Stimulated activated naive CD8-positive, alpha-beta T cell treated with anti-CD3 and anti-CD28 coated beads, Interleukin-15, amount 100 ng/mL, for 72 hours (primary cell): Measurements from ENCODE around the gene TTC28.
"Not testable (repeated sequence)": the region's sequence is repeated elsewhere in the genome, so short reads cannot be mapped to it uniquely, and the experiment has no call there.

Experiments
- ATAC-seq: fragments of 150-1000 bp; cut with Tn5 transposase; 2 replicates; pipeline ENCODE4 v1.10.0; 2021; ENCODE audit warnings: mild to moderate bottlenecking, moderate library complexity
- DNase-seq, 2 donors: peaks; one replicate each; pipeline ENCODE4 v3.0.0; 2021 to 2022
- H3K27ac Mint-ChIP-seq, 2 donors: one replicate each; pipeline ENCODE4 v1.8.0; 2022; ENCODE audit warnings: mild to moderate bottlenecking in 2 of 2, mixed read lengths in 2 of 2, moderate library complexity in 2 of 2
- H3K27me3 Mint-ChIP-seq: one replicate; pipeline ENCODE4 v1.8.0; 2022; ENCODE audit warnings: mixed read lengths
- H3K4me1 Mint-ChIP-seq: one replicate; pipeline ENCODE4 v1.8.0; 2022; ENCODE audit warnings: mild to moderate bottlenecking, mixed read lengths
- H3K4me3 Mint-ChIP-seq, 2 donors: one replicate each; pipeline ENCODE4 v1.8.0; 2022; ENCODE audit warnings: mild to moderate bottlenecking in 2 of 2, mixed read lengths in 2 of 2, moderate library complexity in 1 of 2
- H3K9me3 Mint-ChIP-seq, 2 donors: one replicate each; pipeline ENCODE4 v1.8.0; 2022; ENCODE audit warnings: mixed read lengths in 2 of 2

TTC28 gene

DNA sequence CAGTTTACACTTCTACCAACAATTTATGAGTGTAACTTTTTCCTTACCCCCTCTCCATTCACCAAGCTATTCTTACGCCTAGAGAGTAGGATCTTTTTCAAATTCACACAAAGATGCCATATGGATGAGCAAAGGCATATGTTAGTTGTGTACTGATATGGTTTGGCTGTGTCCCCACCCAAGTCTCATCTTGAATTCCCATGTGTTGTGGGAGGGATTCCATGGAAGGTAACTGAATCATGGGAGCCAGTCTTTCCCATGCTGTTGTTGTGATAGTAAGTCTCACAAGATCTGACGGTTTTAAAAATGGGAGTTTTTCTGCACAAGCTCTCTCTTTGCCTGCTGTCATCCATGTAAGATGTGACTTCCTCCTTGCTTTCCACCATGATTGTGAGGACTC lies 40.3 kb downstream of the TTC28 start:
- no peaks in the 10 kb centered on the region for H3K9me3 Mint-ChIP-seq
- ATAC-seq: no peak
- DNase-seq: no peak
- no peak overlapping the region for H3K27ac Mint-ChIP-seq
- H3K27me3 Mint-ChIP-seq: peaks cover 28% of the 10 kb centered on the region
- H3K4me3 Mint-ChIP-seq: no peak overlapping the region
- H3K4me1 Mint-ChIP-seq: no peaks in the 10 kb centered on the region

DNA sequence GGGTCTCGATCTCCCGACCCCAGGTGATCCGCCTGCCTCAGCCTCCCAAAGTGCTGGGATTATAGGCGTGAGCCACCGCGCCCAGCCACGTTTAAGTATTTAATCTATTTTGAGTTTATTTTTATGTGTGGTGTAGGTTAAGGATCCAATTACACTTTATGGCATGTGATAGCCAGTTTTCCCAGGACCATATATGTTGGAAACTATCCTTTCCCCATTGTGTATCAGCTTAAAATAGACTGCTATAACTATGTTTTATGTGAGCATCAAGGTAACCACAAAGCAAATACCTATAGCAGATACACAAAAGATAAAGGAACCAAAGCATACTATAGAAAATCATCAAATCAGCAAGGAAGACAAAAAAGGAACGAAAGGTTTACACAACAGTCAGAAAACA lies 42.4 kb downstream of the TTC28 start:
- no peaks in the 10 kb centered on the region for H3K9me3 Mint-ChIP-seq
- no peak overlapping the region for H3K27ac Mint-ChIP-seq
- ATAC-seq: no peak
- no peak for DNase-seq
- no peaks in the 10 kb centered on the region for H3K4me1 Mint-ChIP-seq
- no peak overlapping the region for H3K4me3 Mint-ChIP-seq
- peaks cover 23% of the 10 kb centered on the region for H3K27me3 Mint-ChIP-seq

DNA sequence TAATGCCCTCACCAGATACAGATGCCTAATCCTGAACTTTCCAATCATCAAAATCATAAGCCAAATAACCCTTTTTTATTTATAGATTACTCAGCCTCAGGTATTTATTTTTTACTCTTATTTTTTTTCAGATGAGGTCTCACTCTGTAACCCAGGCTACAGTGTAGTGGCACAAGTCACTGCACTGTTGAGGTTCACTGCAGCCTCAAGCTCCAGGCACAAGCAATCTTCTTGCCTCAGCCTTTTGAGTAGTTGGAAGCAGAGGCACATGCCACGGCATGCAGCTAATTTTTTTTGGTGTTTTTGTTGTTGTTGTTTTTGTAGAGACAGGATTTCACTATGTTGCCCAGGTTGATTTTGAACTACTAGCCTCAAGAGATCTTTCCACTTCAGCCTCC lies 49.5 kb downstream of the TTC28 start:
- peak overlapping the region in 1 of 2 donors; percentile 61 for H3K27ac Mint-ChIP-seq
- H3K4me3 Mint-ChIP-seq: no peak overlapping the region
- DNase-seq (no peak), ATAC-seq (no peak)
- H3K4me1 Mint-ChIP-seq: no peaks in the 10 kb centered on the region
- H3K27me3 Mint-ChIP-seq: peaks cover 28% of the 10 kb centered on the region
- no peaks in the 10 kb centered on the region for H3K9me3 Mint-ChIP-seq

DNA sequence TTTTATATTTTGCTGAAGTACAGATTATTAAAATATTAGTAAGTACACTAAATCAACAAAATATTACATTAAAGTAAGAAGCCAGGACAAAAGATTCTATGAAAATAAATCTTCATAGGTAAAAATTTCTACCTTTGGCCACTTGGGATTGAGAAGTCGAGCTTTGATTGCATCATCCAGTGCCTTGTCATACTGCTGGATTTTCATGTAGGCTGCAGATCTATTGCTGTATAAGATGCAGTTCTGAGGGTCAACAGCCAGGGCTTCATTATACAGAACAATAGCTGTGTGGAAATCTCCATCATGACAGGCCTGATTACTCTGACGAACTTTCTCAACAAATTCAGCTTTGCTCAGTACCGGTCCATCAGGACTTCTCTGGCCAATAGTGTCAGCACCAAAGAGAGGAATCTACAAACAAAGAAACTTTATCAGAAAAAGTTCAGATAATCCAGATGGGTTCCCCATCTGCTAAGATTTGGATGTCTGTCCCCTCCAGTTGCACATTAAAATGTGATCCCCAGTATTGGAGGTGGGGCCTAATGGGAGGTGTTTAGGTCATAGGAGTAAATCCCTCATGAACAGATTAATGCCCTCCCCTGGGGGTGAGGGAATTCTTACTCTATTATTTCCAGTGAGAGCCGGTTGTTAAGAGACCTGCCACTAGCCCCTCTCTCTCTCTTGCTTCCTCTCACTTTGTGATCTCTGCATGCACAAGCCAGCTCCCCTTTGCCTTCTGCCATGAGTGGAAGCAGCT lies 50.0 kb downstream of the TTC28 start:
- DNase-seq (no peak), ATAC-seq (no peak)
- no peak overlapping the region for H3K4me3 Mint-ChIP-seq
- H3K9me3 Mint-ChIP-seq: no peaks in the 10 kb centered on the region
- no peak overlapping the region for H3K27ac Mint-ChIP-seq
- H3K27me3 Mint-ChIP-seq: peaks cover 34% of the 10 kb centered on the region
- H3K4me1 Mint-ChIP-seq: no peaks in the 10 kb centered on the region

DNA sequence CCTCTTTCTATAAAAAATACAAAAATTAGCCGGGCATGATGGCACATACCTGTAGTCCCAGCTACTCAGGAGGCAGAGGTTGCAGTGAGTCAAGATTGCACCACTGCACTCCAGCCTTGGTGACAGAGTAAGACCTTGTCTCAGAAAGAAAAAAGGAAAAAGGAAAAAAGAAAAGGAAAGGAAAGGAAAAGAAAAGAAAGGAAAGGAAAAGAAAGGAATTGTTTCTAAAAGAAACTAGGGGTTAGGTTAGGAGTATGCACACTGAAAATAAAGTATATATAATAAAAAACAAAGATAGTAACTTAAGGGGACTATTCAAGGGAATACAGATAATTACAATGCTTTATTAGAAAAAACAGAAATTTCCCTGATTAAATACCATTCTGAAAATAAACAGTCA lies 50.9 kb downstream of the TTC28 start:
- peaks cover 42% of the 10 kb centered on the region for H3K27me3 Mint-ChIP-seq
- no peak overlapping the region for H3K27ac Mint-ChIP-seq
- no peaks in the 10 kb centered on the region for H3K9me3 Mint-ChIP-seq
- DNase-seq (no peak), ATAC-seq (no peak)
- H3K4me1 Mint-ChIP-seq: no peaks in the 10 kb centered on the region
- H3K4me3 Mint-ChIP-seq: no peak overlapping the region

DNA sequence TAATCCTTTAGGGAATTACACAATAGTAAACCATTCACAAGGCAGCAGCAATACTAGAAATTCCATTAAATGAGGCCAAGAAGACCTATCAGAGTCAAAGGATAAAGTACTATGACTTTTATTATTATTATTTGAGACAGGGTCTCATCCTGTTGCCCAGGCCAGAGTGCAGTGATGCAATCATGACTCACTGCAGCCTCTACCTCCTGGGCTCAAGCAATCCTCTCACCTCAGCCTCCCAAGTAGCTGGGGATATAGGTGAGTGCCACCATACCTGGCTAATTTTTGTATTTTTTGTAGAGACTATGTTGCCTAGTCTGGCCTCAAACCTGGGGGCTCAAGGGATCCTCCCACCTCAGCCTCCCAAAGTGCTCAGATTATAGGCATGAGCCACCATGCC lies 51.8 kb downstream of the TTC28 start:
- ATAC-seq (no peak), DNase-seq (no peak)
- Mint-ChIP-seq H3K4me1 (no peaks in the 10 kb centered on the region), H3K27me3 (peaks cover 47% of the 10 kb centered on the region), H3K9me3 (no peaks in the 10 kb centered on the region), H3K27ac (no peak overlapping the region), H3K4me3 (no peak overlapping the region)

DNA sequence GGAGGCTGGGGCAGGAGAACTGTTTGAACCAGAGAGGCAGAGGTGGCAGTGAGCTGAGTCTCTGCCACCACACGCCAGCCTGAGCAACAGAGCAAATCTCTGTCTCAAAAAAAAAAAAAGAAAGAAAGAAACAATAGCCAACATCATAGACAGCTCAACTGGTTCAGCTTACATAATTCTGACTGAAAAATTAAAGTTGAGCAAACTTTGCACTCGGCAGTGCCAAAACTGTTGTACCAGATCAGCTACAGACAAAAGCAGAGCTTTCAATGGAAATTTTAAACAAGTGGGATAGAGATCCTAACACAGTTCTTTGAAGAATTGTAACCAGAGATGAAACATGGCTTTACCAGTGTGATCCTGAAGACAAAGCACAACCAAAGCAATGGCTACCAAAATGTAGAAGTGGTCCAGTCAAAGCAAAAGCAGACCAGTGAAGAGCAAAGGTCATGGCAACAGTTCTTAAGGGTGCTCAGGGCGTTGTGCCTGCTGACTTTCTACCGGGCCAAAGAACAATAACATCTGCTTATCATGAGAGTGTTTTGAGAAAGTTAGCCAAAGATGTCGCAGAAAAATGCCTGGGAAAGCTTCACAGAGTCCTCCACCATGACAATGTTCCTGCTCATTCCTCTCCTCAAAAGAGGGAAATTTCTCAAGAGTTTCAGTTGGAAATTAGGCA lies 59.3 kb downstream of the TTC28 start:
- no peaks in the 10 kb centered on the region for H3K4me1 Mint-ChIP-seq
- no peak overlapping the region for H3K4me3 Mint-ChIP-seq
- ATAC-seq (no peak), DNase-seq (no peak)
- no peak overlapping the region for H3K27ac Mint-ChIP-seq
- H3K9me3 Mint-ChIP-seq: no peaks in the 10 kb centered on the region
- peaks cover 67% of the 10 kb centered on the region for H3K27me3 Mint-ChIP-seq

DNA sequence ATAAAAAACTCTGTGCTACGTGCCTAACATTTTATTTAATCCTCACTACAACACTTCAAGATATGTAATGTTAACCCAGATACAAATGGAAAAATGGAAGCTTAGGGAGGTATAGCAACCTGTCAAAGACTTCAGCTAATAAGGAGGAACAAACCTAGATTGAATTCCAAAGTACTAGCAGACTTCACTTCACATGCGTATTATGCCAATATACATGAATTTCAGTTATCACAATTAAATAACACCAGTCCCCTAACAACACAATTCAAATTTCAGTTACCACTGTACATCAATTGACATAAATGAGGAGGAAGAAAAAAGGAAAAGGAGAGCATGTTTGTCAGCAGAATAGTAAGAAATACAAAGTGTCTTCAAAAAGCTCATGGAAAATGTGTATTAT lies 60.4 kb downstream of the TTC28 start:
- DNase-seq (no peak), ATAC-seq (no peak)
- Mint-ChIP-seq H3K4me3 (no peak overlapping the region), H3K27ac (no peak overlapping the region), H3K9me3 (no peaks in the 10 kb centered on the region), H3K27me3 (peaks cover 67% of the 10 kb centered on the region), H3K4me1 (no peaks in the 10 kb centered on the region)

DNA sequence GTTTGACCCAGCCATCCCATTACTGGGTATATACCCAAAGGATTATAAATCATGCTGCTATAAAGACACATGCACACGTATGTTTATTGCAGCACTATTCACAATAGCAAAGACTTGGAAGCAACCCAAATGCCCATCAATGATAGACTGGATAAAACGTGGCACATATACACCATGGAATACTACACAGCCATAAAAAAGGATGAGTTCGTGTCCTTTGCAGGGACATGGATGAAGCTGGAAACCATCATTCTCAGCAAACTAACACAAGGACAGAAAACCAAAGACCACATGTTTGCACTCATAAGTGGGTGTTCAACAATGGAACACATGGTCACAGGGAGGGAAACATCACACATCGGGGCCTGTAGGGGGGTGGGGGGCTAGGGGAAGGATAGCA lies 64.2 kb downstream of the TTC28 start:
- H3K9me3 Mint-ChIP-seq, ATAC-seq, H3K4me1 Mint-ChIP-seq, H3K4me3 Mint-ChIP-seq, DNase-seq, H3K27ac Mint-ChIP-seq: not testable (repeated sequence)
- peaks cover 71% of the 10 kb centered on the region for H3K27me3 Mint-ChIP-seq

DNA sequence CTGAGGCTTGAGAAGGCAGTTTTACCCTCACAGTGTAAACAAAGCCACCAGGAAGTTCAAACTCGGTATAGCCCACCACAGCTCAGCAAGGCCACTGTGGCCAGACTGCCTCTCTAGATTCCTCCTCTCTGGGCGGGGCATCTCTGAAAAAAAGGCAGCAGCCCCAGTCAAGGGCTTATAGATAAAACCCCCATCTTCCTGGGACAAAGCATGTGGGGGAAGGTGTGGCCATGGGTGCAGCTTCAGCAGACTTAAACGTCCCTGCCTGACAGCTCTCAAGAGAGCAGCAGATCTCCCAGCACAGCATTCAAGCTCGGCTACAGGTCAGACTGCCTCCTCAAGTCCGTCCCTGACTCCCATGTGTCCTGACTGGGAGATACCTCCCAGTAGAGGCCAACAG lies 69.7 kb downstream of the TTC28 start:
- H3K4me1 Mint-ChIP-seq: no peaks in the 10 kb centered on the region
- H3K27me3 Mint-ChIP-seq: peaks cover 69% of the 10 kb centered on the region

DNA sequence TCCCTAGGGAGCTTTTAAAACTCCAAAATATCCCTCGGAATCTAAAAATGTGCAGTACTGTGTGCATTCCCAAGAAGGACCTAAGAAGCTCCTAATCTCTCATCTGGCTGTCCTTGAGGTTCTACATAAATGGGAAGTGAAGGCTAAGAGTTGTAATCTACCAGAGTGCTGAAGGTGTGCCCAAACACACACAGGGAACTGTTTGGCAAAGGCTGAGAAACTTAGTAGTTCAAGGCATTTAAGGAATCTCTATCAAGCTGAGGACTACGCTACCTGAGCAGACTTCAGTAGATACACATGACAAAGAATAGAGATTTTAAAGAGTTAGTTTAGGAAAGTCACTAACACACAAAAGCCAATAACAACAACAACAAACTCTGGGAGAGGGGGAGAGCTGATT lies 71.1 kb downstream of the TTC28 start:
- Mint-ChIP-seq H3K4me1 (no peaks in the 10 kb centered on the region), H3K4me3 (no peak overlapping the region), H3K9me3 (no peaks in the 10 kb centered on the region), H3K27me3 (peaks cover 55% of the 10 kb centered on the region), H3K27ac (no peak overlapping the region)
- DNase-seq (no peak), ATAC-seq (no peak)

More for the DNA sequence above, 69.7 kb downstream of the TTC28 start:
- ATAC-seq: no peak
- DNase-seq: no peak
- Mint-ChIP-seq H3K4me3 (no peak overlapping the region), H3K27ac (no peak overlapping the region), H3K9me3 (no peaks in the 10 kb centered on the region)

DNA sequence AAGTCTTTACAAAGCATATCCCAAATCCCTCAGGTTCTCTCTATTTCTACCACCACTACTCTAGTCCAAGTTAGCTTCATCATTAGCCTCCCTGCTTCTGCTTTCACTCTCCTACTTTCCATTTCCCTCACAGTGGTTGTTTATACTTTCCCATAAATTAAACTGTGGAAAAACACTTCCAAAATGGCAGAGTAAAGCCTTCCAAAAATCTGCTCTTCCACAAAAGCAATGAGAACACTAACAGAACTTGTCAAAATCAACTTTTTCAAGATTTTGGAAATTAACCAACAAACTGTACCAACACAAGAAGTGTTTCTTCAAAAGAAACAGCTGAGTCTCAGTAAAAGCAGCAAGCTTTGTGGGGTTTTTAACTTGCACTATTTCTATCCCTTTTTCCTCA lies 71.8 kb downstream of the TTC28 start:
- DNase-seq (no peak), ATAC-seq (no peak)
- no peak overlapping the region for H3K4me3 Mint-ChIP-seq
- peaks cover 48% of the 10 kb centered on the region for H3K27me3 Mint-ChIP-seq
- H3K27ac Mint-ChIP-seq: no peak overlapping the region
- H3K9me3 Mint-ChIP-seq: no peaks in the 10 kb centered on the region
- no peaks in the 10 kb centered on the region for H3K4me1 Mint-ChIP-seq

DNA sequence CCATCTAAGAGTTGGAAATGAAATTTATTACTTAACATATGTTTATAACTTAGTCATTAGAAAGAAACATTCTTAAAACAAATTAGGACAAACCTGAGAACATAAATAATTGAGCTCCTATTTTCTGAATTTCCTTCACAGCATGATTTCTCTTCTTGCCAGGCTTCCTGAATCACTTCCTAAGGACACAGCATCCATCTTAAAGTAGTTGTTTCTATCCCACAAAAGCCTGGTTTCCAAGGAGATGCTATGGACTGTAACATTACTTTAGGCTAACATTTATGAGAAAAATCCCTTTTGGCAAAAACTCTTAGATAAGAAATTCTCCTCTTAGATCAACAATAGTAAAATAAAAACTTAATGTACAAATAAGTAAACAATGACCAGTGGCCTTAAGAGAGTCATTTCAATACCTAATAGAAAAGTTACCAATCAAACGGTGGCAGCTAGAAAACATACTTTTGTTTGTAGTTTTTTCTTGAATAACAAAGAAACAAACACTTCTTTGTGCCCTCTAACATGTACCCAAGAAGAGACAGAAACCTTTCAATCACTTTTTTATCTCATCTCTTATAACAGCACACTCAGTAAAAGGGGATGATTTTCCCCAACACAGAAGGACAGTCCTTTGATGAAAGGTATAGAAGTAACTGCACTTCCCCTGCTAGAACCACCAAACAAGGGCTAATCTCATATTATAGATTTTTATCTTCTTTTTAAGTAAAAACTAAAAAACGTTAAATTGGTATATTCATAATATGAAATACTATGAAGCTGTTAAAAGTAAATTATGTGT lies 74.5 kb downstream of the TTC28 start:
- ATAC-seq: no peak
- peaks cover 32% of the 10 kb centered on the region for H3K27me3 Mint-ChIP-seq

DNA sequence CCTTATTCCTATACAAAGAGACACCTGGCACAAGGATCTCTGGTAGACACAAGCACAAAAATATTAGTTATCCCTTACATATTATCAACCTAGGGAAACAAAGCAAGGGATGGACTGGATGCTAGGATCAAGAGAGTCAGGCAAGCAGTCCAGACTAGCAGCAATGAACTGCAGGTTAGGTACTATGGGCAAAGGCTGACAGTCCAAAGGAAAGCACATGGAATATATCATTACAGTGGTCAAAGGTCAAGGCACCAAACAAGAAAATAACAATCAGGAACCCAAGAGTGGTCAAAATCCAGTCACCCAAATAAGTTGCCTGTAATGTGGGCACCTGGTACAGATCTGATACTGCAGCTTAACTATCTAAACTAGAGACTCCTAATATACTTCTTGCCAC lies 77.7 kb downstream of the TTC28 start:
- Mint-ChIP-seq H3K4me3 (no peak overlapping the region), H3K27ac (no peak overlapping the region), H3K9me3 (no peaks in the 10 kb centered on the region), H3K4me1 (no peaks in the 10 kb centered on the region), H3K27me3 (peaks cover 8% of the 10 kb centered on the region)
- no peak for DNase-seq
- ATAC-seq: no peak

More for the DNA sequence above, 74.5 kb downstream of the TTC28 start:
- Mint-ChIP-seq H3K9me3 (no peaks in the 10 kb centered on the region), H3K4me1 (no peaks in the 10 kb centered on the region), H3K4me3 (no peak overlapping the region), H3K27ac (no peak overlapping the region)
- DNase-seq: no peak

DNA sequence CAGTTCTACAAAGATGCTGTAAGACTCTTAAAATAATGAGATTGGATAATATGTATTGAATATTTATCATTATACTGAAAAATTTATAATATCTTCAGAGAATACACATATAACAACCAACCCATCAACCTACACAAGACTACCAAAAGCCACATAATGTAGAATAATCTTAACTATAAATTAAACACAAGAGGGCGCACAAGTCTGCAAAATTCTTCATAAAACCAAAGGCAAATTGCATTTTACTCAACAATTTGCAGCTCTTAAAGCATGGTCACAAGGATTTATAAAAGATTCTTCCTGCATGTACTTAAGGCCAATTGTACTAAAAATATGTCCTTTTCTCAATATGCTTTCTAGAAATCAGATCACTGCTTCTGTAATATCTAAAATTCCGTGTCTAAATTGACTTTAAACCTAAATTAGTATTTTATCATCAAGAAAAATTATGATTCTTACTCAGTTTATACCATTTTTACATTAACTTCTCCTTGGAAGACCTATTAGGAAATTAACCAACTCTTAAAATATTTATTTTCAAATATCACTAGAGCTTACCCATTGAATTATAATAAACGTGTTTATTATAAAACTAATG lies 79.0 kb downstream of the TTC28 start:
- no peak for DNase-seq
- Mint-ChIP-seq H3K27me3 (peaks cover 8% of the 10 kb centered on the region), H3K4me1 (no peaks in the 10 kb centered on the region), H3K9me3 (no peaks in the 10 kb centered on the region), H3K27ac (no peak overlapping the region), H3K4me3 (no peak overlapping the region)
- ATAC-seq: no peak

DNA sequence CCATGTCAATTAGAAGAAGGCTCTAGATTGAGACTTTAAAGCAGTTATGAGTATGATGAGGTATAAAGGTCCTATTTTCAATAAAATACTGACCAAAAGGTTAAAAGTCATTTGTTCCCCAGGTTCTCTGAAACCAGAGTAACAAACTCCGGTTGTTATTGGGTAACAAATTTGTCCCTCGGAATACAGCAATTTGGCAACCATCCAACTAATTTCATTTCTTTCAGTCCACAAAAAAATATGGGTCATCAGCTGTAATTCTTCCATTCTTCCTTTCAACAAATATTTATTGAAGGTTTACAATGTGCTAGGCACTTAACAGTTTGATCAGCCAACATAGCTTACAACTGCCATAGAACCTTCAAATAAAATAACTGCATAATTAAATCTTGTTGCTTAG lies 79.9 kb downstream of the TTC28 start:
- Mint-ChIP-seq H3K27me3 (peaks cover 8% of the 10 kb centered on the region), H3K4me3 (no peak overlapping the region), H3K27ac (no peak overlapping the region), H3K9me3 (no peaks in the 10 kb centered on the region), H3K4me1 (no peaks in the 10 kb centered on the region)
- DNase-seq (no peak), ATAC-seq (no peak)
